RCC 7860 (cell line): ENCODE data around the gene HYLS1.

ENCODE experiments used
- DNase-seq: peaks from one replicate; pipeline ENCODE4 v3.0.0-alpha.2; 2015; ENCODE audit warnings: low spot score
- FAIRE-seq: peaks from 2 replicates; lab custom pipeline; 2012; peaks lifted over from hg19 to GRCh38; lab: Jason Lieb, UNC

HYLS1 gene

GRCh38 chr11:125931668-125932067 lies 44.2 kb downstream of the HYLS1 start:
- DNase-seq (no peak), FAIRE-seq (no peak)

- FAIRE-seq (no peak), DNase-seq (no peak)
Measured at GRCh38 chr11:125932301-125932700, 44.8 kb downstream of the HYLS1 start.

- no peak for FAIRE-seq
- DNase-seq: no peak
Measured at GRCh38 chr11:125933030-125933813, 45.8 kb downstream of the HYLS1 start.

GRCh38 chr11:125934473-125934872 lies 47.0 kb downstream of the HYLS1 start:
- no peak for FAIRE-seq
- DNase-seq: no peak

- DNase-seq (no peak), FAIRE-seq (no peak)
Measured at GRCh38 chr11:125935056-125935455, 47.6 kb downstream of the HYLS1 start.

- no peak for DNase-seq
- no peak for FAIRE-seq
Measured at GRCh38 chr11:125935618-125936199, 48.2 kb downstream of the HYLS1 start.

- FAIRE-seq: no peak
- no peak for DNase-seq
Measured at GRCh38 chr11:125938418-125938817, 51.0 kb downstream of the HYLS1 start.

- DNase-seq (no peak), FAIRE-seq (no peak)
Measured at GRCh38 chr11:125939081-125939521, 51.6 kb downstream of the HYLS1 start.

- DNase-seq (no peak), FAIRE-seq (no peak)
Measured at GRCh38 chr11:125940145-125940544, 52.7 kb downstream of the HYLS1 start.

GRCh38 chr11:125941267-125941618 lies 53.8 kb downstream of the HYLS1 start:
- no peak for FAIRE-seq
- no peak for DNase-seq

GRCh38 chr11:125941619-125942611 lies 54.4 kb downstream of the HYLS1 start:
- peak; percentile 14 for DNase-seq

GRCh38 chr11:125942771-125943428 lies 55.4 kb downstream of the HYLS1 start:
- DNase-seq (no peak), FAIRE-seq (no peak)

More at GRCh38 chr11:125941619-125942611, 54.4 kb downstream of the HYLS1 start:
- no peak for FAIRE-seq

GRCh38 chr11:125943661-125944349 lies 56.3 kb downstream of the HYLS1 start:
- FAIRE-seq: no peak

GRCh38 chr11:125944350-125945010 lies 57.0 kb downstream of the HYLS1 start:
- no peak for DNase-seq
- FAIRE-seq: no peak

More at GRCh38 chr11:125943661-125944349, 56.3 kb downstream of the HYLS1 start:
- no peak for DNase-seq

GRCh38 chr11:125945011-125945796 lies 57.7 kb downstream of the HYLS1 start:
- DNase-seq: no peak
- no peak for FAIRE-seq

- FAIRE-seq (no peak), DNase-seq (no peak)
Measured at GRCh38 chr11:125945797-125946520, 58.5 kb downstream of the HYLS1 start, which contains the start of gene VSIG10L2. Gene VSIG10L2, plus strand, starts transcription at chr11:125946044. Its CDS starts 12 bp downstream, at chr11:125946056.

- FAIRE-seq (no peak), DNase-seq (no peak)
Measured at GRCh38 chr11:125946712-125947418, 59.4 kb downstream of the HYLS1 start.
